Tibial artery (tissue), 4 donors: ENCODE measurements around the gene DPP8.
"Not testable (repeated sequence)": the region's sequence is repeated elsewhere in the genome, so short reads cannot be mapped to it uniquely, and the experiment has no call there.

Source experiments
- DNase-seq, 2 donors: peaks; one replicate each; pipeline ENCODE4 v3.0.0-alpha.2; 2019
- H3K27ac ChIP-seq, 2 donors: fragments of 200-600 bp; sonication (generic) in 1 of 2; 1 replicate in 1 of 2; 2 replicates in 1 of 2; pipeline ENCODE4 v1.5.1; 2018 to 2019; ENCODE audit warnings: mild to moderate bottlenecking in 1 of 2
- H3K27me3 ChIP-seq, 2 donors: fragments of 200-600 bp; sonication (generic) in 1 of 2; one replicate each; pipeline versions ENCODE4 v1.5.1 to v1.6.0; 2016 to 2019
- H3K36me3 ChIP-seq, 3 donors: fragments of 200-600 bp; sonication (generic) in 2 of 3; one replicate each; pipeline ENCODE4 v1.5.1; 2016 to 2019; ENCODE audit warnings: mild to moderate bottlenecking in 2 of 3
- H3K4me1 ChIP-seq, 4 donors: fragments of 200-600 bp; sonication (generic) in 2 of 4; 1 replicate in 3 of 4; 2 replicates in 1 of 4; pipeline ENCODE4 v1.5.1; 2016 to 2019
- H3K4me3 ChIP-seq, 2 donors: fragments of 200-600 bp; sonication (generic) in 1 of 2; 1 replicate in 1 of 2; 2 replicates in 1 of 2; pipeline ENCODE4 v1.5.1; 2018 to 2019; ENCODE audit warnings: mild to moderate bottlenecking in 2 of 2
- H3K9me3 ChIP-seq, 3 donors: fragments of 200-600 bp; sonication (generic) in 1 of 3; one replicate each; pipeline ENCODE4 v1.5.1; 2016 to 2019
- intact Hi-C: fragments of 100-400 bp; cut with DNase I; formaldehyde crosslinking; loops from one replicate; pipeline ENCODE4 v1.15.0; 2023; ENCODE audit warnings: low total_unique reads
- TF ChIP-seq, protein P1 (sequence below), 2 experiments: fragments of 200-600 bp in 1 of 2; fragments of 450-650 bp in 1 of 2; IDR thresholded peaks; one replicate each; pipeline ENCODE4 v1.5.1; 2017 to 2019; ENCODE audit warnings: antibody characterized with exemption in 2 of 2, mild to moderate bottlenecking in 1 of 2, moderate library complexity in 1 of 2

The DPP8 gene

GRCh38 chr15:65556622-65557021 is 39.1 kb upstream of the DPP8 start:
- Histone ChIP-seq H3K9me3 (no peaks in the 10 kb centered on the region), H3K4me3 (no peak overlapping the region), H3K4me1 (no peaks in the 10 kb centered on the region), H3K36me3 (peaks cover 18 to 46% (median 39%) of the 10 kb centered on the region in 3 donors), H3K27ac (no peak overlapping the region), H3K27me3 (no peaks in the 10 kb centered on the region)
- no peak for DNase-seq
- TF ChIP-seq, protein P1, sequence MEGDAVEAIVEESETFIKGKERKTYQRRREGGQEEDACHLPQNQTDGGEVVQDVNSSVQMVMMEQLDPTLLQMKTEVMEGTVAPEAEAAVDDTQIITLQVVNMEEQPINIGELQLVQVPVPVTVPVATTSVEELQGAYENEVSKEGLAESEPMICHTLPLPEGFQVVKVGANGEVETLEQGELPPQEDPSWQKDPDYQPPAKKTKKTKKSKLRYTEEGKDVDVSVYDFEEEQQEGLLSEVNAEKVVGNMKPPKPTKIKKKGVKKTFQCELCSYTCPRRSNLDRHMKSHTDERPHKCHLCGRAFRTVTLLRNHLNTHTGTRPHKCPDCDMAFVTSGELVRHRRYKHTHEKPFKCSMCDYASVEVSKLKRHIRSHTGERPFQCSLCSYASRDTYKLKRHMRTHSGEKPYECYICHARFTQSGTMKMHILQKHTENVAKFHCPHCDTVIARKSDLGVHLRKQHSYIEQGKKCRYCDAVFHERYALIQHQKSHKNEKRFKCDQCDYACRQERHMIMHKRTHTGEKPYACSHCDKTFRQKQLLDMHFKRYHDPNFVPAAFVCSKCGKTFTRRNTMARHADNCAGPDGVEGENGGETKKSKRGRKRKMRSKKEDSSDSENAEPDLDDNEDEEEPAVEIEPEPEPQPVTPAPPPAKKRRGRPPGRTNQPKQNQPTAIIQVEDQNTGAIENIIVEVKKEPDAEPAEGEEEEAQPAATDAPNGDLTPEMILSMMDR (IDR thresholded peaks at IDR 0.05): no peak
- intact Hi-C loops: no loop called here

DNA sequence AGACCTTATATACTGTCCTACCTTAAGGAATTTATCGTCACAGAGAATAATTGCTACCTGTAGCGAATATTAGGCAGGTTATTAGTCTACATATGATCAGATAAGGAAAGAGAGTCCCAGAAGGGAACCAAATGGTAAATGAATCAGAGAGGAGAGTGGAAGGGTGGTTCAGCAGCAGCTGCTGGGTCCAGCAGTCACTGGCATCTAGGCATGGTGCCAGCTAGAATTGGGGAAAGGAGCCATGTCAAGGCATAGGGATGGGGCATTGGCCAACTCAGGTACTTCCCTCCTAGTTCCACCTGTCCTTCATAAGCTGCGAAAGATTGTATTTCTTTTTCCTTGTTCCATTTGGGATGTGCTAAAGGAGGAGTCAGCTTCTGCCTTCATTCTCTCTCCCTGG is 36.2 kb upstream of the DPP8 start:
- Histone ChIP-seq H3K27me3 (no peaks in the 10 kb centered on the region), H3K27ac (no peak overlapping the region), H3K36me3 (peaks cover 13 to 41% (median 31%) of the 10 kb centered on the region in 3 donors), H3K9me3 (no peaks in the 10 kb centered on the region), H3K4me1 (peaks cover 0 to 7% (median 0%) of the 10 kb centered on the region in 4 donors), H3K4me3 (no peak overlapping the region)
- intact Hi-C loops: no loop called here
- DNase-seq: no peak
- TF ChIP-seq, protein P1 (IDR thresholded peaks at IDR 0.05): no peak

GRCh38 chr15:65552851-65553250 is 35.4 kb upstream of the DPP8 start:
- DNase-seq: not testable (repeated sequence)

GRCh38 chr15:65551183-65551582 is 33.7 kb upstream of the DPP8 start:
- no peak for DNase-seq
- Histone ChIP-seq H3K4me3 (no peak overlapping the region), H3K27me3 (no peaks in the 10 kb centered on the region), H3K27ac (no peak overlapping the region), H3K9me3 (no peaks in the 10 kb centered on the region), H3K4me1 (peaks cover 0 to 7% (median 0%) of the 10 kb centered on the region in 4 donors), H3K36me3 (peaks cover 6 to 16% (median 16%) of the 10 kb centered on the region in 3 donors)
- TF ChIP-seq, protein P1 (IDR thresholded peaks at IDR 0.05): no peak
- intact Hi-C loops: no loop called here

More at GRCh38 chr15:65552851-65553250, 35.4 kb upstream of the DPP8 start:
- H3K27ac ChIP-seq, H3K27me3 ChIP-seq, intact Hi-C loops, H3K4me3 ChIP-seq, H3K9me3 ChIP-seq, H3K4me1 ChIP-seq: not testable (repeated sequence)
- peaks cover 12 to 33% (median 25%) of the 10 kb centered on the region in 3 donors for H3K36me3 ChIP-seq

- Histone ChIP-seq H3K9me3 (no peaks in the 10 kb centered on the region), H3K36me3 (peaks cover 1 to 12% (median 11%) of the 10 kb centered on the region in 3 donors), H3K4me1 (peaks cover 0 to 7% (median 0%) of the 10 kb centered on the region in 4 donors), H3K27ac (no peak overlapping the region), H3K27me3 (no peaks in the 10 kb centered on the region), H3K4me3 (no peak overlapping the region)
- no peak for DNase-seq
- TF ChIP-seq, protein P1 (IDR thresholded peaks at IDR 0.05): no peak
- intact Hi-C loops: no loop called here
Measured at GRCh38 chr15:65550681-65551098, 33.2 kb upstream of the DPP8 start.

DNA sequence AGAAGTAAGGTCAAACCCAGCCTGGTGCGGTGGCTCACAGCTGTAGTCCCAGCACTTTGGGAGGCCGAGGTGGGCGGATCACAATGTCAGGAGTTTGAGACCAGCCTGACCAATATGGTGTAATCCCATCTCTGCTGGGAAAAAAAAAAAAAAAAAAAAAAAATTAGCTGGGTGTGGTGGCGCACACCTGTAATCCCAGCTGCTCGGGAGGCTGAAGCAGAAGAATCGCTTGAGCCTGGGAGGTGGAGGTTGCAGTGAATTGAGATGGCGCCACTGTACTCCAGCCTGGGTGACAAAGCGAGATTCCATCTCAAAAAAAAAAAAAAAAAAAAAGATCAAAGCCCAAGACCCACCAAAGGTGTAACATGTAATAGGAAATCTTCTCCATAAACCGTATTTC is 31.8 kb upstream of the DPP8 start:
- DNase-seq, H3K36me3 ChIP-seq, H3K9me3 ChIP-seq, H3K4me3 ChIP-seq, intact Hi-C loops, H3K27ac ChIP-seq, H3K4me1 ChIP-seq, H3K27me3 ChIP-seq: not testable (repeated sequence)

DNA sequence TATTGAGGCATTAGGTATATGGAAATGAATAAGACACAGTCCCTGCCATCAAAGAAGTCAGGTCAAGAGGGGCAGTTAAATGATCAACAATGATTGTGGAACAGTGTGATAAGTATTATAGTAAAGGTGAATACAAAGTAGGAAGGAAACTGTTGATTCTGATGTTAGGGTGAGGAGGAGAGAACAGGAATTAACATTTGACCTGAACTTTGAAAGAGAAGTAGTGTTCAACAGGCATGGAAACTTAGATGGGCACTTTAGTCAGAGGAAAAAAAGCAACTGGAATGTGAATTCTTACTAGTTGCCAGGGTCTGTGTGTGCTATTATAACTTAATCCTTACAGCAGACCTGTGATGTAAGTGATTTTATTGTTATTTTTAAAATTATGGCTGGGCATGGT is 30.4 kb upstream of the DPP8 start:
- H3K36me3 ChIP-seq: no peaks in the 10 kb centered on the region
- intact Hi-C loops: no loop called here

More for the DNA sequence above, 30.4 kb upstream of the DPP8 start:
- H3K27ac ChIP-seq: no peak overlapping the region
- peaks cover 0 to 7% (median 0%) of the 10 kb centered on the region in 4 donors for H3K4me1 ChIP-seq
- H3K4me3 ChIP-seq: no peak overlapping the region
- no peaks in the 10 kb centered on the region for H3K9me3 ChIP-seq
- TF ChIP-seq, protein P1 (IDR thresholded peaks at IDR 0.05): no peak
- no peaks in the 10 kb centered on the region for H3K27me3 ChIP-seq
- DNase-seq: no peak
